ENCODE measurements around the gene LRRC56. TPM values are rescaled to one million over a fixed set of nuclear protein-coding genes. Genes with fewer than 3 reads are reported as not detected.

Gene LRRC56
- total and polyA plus RNA-seq, 9 of the 15 experiments (the other 6 are each of a cell fraction or from before 2014, with no cell fraction given) = 0.03 to 4.5 (median 1.0) TPM; not detected in 1

DNA sequence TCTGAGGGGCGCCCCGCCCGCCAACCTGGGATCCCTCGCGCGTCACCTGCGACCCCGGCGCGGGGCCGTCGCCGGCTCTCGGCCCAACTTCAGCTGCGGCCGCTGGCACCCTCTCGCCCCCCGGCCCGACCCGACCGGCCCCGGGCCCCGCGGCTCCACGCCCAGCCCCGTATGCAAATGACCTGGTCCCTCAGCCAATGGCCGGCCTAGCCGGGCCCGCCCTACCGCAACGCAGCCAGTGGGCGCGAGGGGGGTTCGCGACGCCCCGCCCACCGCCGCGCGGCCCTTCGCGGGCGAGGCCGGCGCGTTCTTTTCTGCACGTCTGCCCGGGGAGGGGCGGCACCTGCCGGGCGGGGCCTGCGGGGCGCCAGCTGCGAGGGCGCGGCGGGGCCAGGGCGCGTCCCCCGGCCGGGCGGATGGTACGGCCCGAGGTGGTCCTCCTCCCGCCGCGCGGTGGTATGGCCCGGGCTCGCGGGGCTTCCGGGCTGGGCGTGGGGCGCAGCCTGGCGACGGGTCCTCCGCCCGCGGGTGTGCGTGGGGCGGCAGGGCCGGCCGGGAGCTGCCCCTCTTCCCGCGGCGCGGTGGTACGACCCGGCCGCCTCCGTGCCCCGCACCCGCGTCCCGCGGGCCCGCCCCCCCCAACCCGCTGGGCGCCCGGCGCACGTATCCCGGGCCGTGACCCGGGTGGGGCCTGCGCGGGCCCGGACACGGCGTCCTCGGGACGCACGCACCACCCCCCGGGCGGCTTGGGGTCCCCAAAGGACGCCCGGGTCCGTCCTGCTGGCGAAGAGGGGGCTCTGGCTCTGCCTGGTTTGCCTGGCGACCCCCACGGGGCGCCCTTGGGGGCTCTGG lies 31.2 kb downstream of the LRRC56 start (continued):
- TF ChIP-seq ZFX (CRISPR knock-in tag; IDR thresholded peaks at IDR 0.05) (0 out of 2 replicates have a peak, but pooled peaks have one; percentile 30), MAZ (CRISPR knock-in tag; conservative IDR thresholded peaks at IDR 0.05 in 1 of 2, IDR thresholded peaks at IDR 0.05 in 1 of 2) (peak in 1 of 2 experiments; percentile 88; a peak in 3 of 4 replicates), PREB (CRISPR knock-in tag; IDR thresholded peaks at IDR 0.05) (no peak), CHD1 (IDR thresholded peaks at IDR 0.05; ENCODE audit: low read length) (peak; percentile 81), TCF7L2 (IDR thresholded peaks at IDR 0.05; ENCODE audit: low read depth, low read length) (peak; percentile 93), CREB3L1 (IDR thresholded peaks at IDR 0.05; ENCODE audit: borderline replicate concordance, low read depth) (peak; percentile 50; the same call in 1 of the 2 replicates), PCBP1 (IDR thresholded peaks at IDR 0.05; ENCODE audit: low read depth, low read length, poor library complexity, severe bottlenecking) (peak; percentile 36), SIN3B (IDR thresholded peaks at IDR 0.05; ENCODE audit: low read depth) (peak; percentile 61; the same call in 1 of the 2 replicates), ZBTB7A (IDR thresholded peaks at IDR 0.05; ENCODE audit: borderline replicate concordance, control insufficient read depth, low read depth, low read length) (peak; percentile 92), ZNF740 (CRISPR knock-in tag; IDR thresholded peaks at IDR 0.05) (peak; percentile 94), ZNF740 (tag; IDR thresholded peaks at IDR 0.05) (no peak), SAFB (IDR thresholded peaks at IDR 0.05; ENCODE audit: borderline replicate concordance, low read depth, low read length) (peak; percentile 69; the same call in 1 of the 2 replicates), ZNF217 (CRISPR knock-in tag; IDR thresholded peaks at IDR 0.05) (no peak), CREB1 (IDR thresholded peaks at IDR 0.05) (peak; percentile 83), CREB1 (CRISPR knock-in tag; IDR thresholded peaks at IDR 0.05) (peak; percentile 83)
- TF ChIP-seq, protein P1, sequence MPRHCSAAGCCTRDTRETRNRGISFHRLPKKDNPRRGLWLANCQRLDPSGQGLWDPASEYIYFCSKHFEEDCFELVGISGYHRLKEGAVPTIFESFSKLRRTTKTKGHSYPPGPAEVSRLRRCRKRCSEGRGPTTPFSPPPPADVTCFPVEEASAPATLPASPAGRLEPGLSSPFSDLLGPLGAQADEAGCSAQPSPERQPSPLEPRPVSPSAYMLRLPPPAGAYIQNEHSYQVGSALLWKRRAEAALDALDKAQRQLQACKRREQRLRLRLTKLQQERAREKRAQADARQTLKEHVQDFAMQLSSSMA (CRISPR knock-in tag; IDR thresholded peaks at IDR 0.05) = 0 out of 2 replicates have a peak, but pooled peaks have one; percentile 9
- TF ChIP-seq, protein P2, sequence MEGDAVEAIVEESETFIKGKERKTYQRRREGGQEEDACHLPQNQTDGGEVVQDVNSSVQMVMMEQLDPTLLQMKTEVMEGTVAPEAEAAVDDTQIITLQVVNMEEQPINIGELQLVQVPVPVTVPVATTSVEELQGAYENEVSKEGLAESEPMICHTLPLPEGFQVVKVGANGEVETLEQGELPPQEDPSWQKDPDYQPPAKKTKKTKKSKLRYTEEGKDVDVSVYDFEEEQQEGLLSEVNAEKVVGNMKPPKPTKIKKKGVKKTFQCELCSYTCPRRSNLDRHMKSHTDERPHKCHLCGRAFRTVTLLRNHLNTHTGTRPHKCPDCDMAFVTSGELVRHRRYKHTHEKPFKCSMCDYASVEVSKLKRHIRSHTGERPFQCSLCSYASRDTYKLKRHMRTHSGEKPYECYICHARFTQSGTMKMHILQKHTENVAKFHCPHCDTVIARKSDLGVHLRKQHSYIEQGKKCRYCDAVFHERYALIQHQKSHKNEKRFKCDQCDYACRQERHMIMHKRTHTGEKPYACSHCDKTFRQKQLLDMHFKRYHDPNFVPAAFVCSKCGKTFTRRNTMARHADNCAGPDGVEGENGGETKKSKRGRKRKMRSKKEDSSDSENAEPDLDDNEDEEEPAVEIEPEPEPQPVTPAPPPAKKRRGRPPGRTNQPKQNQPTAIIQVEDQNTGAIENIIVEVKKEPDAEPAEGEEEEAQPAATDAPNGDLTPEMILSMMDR (IDR thresholded peaks at IDR 0.05 in 2 of 3, conservative IDR thresholded peaks at IDR 0.05 in 1 of 3; ENCODE audit: insufficient read depth in 2 of 3, low read depth in 1 of 3, low read length in 3 of 3) = no peak
- TF ChIP-seq, protein P3, sequence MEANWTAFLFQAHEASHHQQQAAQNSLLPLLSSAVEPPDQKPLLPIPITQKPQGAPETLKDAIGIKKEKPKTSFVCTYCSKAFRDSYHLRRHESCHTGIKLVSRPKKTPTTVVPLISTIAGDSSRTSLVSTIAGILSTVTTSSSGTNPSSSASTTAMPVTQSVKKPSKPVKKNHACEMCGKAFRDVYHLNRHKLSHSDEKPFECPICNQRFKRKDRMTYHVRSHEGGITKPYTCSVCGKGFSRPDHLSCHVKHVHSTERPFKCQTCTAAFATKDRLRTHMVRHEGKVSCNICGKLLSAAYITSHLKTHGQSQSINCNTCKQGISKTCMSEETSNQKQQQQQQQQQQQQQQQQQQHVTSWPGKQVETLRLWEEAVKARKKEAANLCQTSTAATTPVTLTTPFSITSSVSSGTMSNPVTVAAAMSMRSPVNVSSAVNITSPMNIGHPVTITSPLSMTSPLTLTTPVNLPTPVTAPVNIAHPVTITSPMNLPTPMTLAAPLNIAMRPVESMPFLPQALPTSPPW (CRISPR knock-in tag; IDR thresholded peaks at IDR 0.05) = peak; percentile 95
